ENCODE data around the gene ZNF337. TPM values are rescaled to one million over a fixed set of nuclear protein-coding genes. Genes with fewer than 3 reads are reported as not detected.

The ZNF337 gene
- total and polyA plus RNA-seq, 2 of the 13 experiments (the other 11 are each of a cell fraction or from before 2014, with no cell fraction given), result 17.0 to 19.6 TPM

DNA sequence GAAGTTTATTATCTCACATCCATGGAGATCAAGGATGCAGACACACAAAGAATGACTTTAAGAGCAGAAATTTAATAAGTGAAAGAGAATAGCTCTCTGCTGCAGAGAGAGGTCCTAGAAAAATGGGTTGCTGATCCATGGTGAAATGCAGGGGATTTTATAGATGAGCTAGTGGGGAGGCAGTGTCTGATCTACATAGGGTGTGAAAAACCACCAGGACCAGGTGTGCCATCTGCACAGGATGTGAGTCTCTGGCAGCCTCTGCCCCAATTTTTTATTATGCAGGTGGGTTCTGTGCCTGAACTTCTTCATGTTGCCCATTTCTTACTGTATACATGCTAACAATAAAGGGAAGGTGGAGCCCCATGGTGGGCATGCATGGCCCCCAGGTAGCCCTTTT, 52.9 kb downstream of the ZNF337 start (continued):
- TF ChIP-seq, protein P1, sequence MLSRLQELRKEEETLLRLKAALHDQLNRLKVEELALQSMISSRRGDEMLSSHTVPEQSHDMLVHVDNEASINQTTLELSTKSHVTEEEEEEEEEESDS (CRISPR knock-in tag; IDR thresholded peaks at IDR 0.05; ENCODE audit: borderline replicate concordance), result no peak
- TF ChIP-seq KLF13 (CRISPR knock-in tag; IDR thresholded peaks at IDR 0.05) (no peak), ZNF136 (CRISPR knock-in tag; IDR thresholded peaks at IDR 0.05; ENCODE audit: low read depth) (no peak), ASH2L (IDR thresholded peaks at IDR 0.05; ENCODE audit: insufficient read length, low read depth, low read length) (no peak)

DNA sequence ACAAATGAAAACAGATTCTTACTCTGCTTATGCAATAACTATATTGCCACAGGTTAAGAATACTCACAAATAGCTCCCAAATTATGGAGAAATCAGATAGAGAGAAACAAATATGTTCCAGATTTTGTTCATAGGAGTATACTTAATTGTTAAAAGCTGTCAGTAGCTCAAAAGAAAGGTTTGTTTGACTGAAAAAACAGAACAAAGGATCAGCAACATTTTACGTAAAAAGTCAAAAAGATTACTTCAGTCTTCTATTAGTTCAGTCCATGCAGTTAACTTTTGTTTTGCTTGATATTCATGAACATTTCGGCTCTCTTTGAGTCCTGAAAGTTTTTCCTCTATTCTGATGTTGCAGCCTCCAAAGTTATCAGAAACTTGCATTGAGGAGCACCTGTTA, 59.4 kb downstream of the ZNF337 start:
- H3K4me1 ChIP-seq (ENCODE audit: insufficient read depth, low read length), result no peaks in the 10 kb centered on the region
- TF ChIP-seq, protein P2, sequence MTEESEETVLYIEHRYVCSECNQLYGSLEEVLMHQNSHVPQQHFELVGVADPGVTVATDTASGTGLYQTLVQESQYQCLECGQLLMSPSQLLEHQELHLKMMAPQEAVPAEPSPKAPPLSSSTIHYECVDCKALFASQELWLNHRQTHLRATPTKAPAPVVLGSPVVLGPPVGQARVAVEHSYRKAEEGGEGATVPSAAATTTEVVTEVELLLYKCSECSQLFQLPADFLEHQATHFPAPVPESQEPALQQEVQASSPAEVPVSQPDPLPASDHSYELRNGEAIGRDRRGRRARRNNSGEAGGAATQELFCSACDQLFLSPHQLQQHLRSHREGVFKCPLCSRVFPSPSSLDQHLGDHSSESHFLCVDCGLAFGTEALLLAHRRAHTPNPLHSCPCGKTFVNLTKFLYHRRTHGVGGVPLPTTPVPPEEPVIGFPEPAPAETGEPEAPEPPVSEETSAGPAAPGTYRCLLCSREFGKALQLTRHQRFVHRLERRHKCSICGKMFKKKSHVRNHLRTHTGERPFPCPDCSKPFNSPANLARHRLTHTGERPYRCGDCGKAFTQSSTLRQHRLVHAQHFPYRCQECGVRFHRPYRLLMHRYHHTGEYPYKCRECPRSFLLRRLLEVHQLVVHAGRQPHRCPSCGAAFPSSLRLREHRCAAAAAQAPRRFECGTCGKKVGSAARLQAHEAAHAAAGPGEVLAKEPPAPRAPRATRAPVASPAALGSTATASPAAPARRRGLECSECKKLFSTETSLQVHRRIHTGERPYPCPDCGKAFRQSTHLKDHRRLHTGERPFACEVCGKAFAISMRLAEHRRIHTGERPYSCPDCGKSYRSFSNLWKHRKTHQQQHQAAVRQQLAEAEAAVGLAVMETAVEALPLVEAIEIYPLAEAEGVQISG (CRISPR knock-in tag; IDR thresholded peaks at IDR 0.05), result no peak
- no peak for TF ChIP-seq PRPF4 (IDR thresholded peaks at IDR 0.05; ENCODE audit: low read depth, low read length, poor library complexity, severe bottlenecking)
- TF ChIP-seq ZKSCAN1 (IDR thresholded peaks at IDR 0.05; ENCODE audit: low read length), result no peak
- TF ChIP-seq ZSCAN20 (CRISPR knock-in tag; IDR thresholded peaks at IDR 0.05; ENCODE audit: borderline replicate concordance), result no peak
- TF ChIP-seq, protein P3, sequence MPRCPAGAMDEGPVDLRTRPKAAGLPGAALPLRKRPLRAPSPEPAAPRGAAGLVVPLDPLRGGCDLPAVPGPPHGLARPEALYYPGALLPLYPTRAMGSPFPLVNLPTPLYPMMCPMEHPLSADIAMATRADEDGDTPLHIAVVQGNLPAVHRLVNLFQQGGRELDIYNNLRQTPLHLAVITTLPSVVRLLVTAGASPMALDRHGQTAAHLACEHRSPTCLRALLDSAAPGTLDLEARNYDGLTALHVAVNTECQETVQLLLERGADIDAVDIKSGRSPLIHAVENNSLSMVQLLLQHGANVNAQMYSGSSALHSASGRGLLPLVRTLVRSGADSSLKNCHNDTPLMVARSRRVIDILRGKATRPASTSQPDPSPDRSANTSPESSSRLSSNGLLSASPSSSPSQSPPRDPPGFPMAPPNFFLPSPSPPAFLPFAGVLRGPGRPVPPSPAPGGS (CRISPR knock-in tag; IDR thresholded peaks at IDR 0.05), result no peak
- TF ChIP-seq, protein P4, sequence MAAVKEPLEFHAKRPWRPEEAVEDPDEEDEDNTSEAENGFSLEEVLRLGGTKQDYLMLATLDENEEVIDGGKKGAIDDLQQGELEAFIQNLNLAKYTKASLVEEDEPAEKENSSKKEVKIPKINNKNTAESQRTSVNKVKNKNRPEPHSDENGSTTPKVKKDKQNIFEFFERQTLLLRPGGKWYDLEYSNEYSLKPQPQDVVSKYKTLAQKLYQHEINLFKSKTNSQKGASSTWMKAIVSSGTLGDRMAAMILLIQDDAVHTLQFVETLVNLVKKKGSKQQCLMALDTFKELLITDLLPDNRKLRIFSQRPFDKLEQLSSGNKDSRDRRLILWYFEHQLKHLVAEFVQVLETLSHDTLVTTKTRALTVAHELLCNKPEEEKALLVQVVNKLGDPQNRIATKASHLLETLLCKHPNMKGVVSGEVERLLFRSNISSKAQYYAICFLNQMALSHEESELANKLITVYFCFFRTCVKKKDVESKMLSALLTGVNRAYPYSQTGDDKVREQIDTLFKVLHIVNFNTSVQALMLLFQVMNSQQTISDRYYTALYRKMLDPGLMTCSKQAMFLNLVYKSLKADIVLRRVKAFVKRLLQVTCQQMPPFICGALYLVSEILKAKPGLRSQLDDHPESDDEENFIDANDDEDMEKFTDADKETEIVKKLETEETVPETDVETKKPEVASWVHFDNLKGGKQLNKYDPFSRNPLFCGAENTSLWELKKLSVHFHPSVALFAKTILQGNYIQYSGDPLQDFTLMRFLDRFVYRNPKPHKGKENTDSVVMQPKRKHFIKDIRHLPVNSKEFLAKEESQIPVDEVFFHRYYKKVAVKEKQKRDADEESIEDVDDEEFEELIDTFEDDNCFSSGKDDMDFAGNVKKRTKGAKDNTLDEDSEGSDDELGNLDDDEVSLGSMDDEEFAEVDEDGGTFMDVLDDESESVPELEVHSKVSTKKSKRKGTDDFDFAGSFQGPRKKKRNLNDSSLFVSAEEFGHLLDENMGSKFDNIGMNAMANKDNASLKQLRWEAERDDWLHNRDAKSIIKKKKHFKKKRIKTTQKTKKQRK (IDR thresholded peaks at IDR 0.05; ENCODE audit: low read length), result peak; percentile 34; the same call in 1 of the 2 replicates
- no TSS peak for BruUV-seq (replicated peaks)
- FAIRE-seq, result no peak
- H3K9me3 ChIP-seq (ENCODE audit: low read length), result peaks cover 10% of the 10 kb centered on the region
- no peak overlapping the region for H3K9ac ChIP-seq (ENCODE audit: insufficient read depth, low read depth, low read length)
- no peak overlapping the region for H2AFZ ChIP-seq (ENCODE audit: low read length)
- ATAC-seq, result no peak
- in situ Hi-C loops (cut with HindIII; ENCODE audit: extremely low pct_ligation_motif_present, low pct_unique_long_range_greater_than_20kb), result no loop called here
- 91% methylated on average over 2 of the region's 2 CpGs for WGBS (ENCODE audit: low lambda C conversion rate)
- H3K36me3 ChIP-seq (replicated peaks in 1 of 2; ENCODE audit: control insufficient read depth in 1 of 2, insufficient read depth in 2 of 2, low read length in 2 of 2), result no peaks in the 10 kb centered on the region
- H3K79me2 ChIP-seq (ENCODE audit: insufficient read depth, low read length), result no peaks in the 10 kb centered on the region
- DNase-seq (ENCODE audit: low spot score), result no peak
- no peaks in the 10 kb centered on the region for H3K27me3 ChIP-seq (ENCODE audit: control insufficient read depth in 1 of 2, insufficient read depth in 2 of 2, low read length in 2 of 2)
- H3K4me2 ChIP-seq (ENCODE audit: low read depth, low read length), result no peak overlapping the region
- H3K4me3 ChIP-seq (replicated peaks in 1 of 3; ENCODE audit: insufficient read depth in 1 of 3, low read depth in 2 of 3, low read length in 3 of 3), result no peak overlapping the region
- intact Hi-C loops (cut with micrococcal nuclease; ENCODE audit: unreplicated experiment), result no loop called here
- H3K27ac ChIP-seq (ENCODE audit: extremely low read length, insufficient read depth, low read length), result no peak overlapping the region
- H4K20me1 ChIP-seq (ENCODE audit: insufficient read depth, low read length), result no peaks in the 10 kb centered on the region
- CTCF ChIA-PET (ENCODE audit: low intra/inter-chr PET ratio, low total read pairs), result no interaction called here
- POLR2A ChIA-PET, result no interaction called here
